HG02588 (cell line): ENCODE results near the gene PTGIS.

Experiments used
- ATAC-seq: cut with Tn5 transposase; IDR thresholded peaks from one replicate; pipeline ENCODE4 v1.9.1; 2021; ENCODE audit warnings: mild to moderate bottlenecking, moderate library complexity; ENCODE audit not compliant: unreplicated experiment

The PTGIS gene

GRCh38 chr20:49476016-49476355 is 92.0 kb downstream of the PTGIS start:
- no peak for ATAC-seq

- ATAC-seq = no peak
These were observed 92.5 kb downstream of the PTGIS start for GRCh38 chr20:49475292-49476015.

- no peak for ATAC-seq
These were observed 96.5 kb downstream of the PTGIS start for GRCh38 chr20:49471397-49471796.

GRCh38 chr20:49470922-49471321 is 97.0 kb downstream of the PTGIS start:
- no peak for ATAC-seq

- no peak for ATAC-seq
These were observed 98.9 kb downstream of the PTGIS start for GRCh38 chr20:49469060-49469459.

GRCh38 chr20:49468412-49468811 is 99.5 kb downstream of the PTGIS start:
- ATAC-seq = no peak

- ATAC-seq = no peak
These were observed 101.6 kb downstream of the PTGIS start for GRCh38 chr20:49466114-49466912.

GRCh38 chr20:49464556-49464955 is 103.4 kb downstream of the PTGIS start:
- no peak for ATAC-seq

- no peak for ATAC-seq
These were observed 105.3 kb downstream of the PTGIS start for GRCh38 chr20:49462626-49463025.

GRCh38 chr20:49461894-49462620 is 105.9 kb downstream of the PTGIS start:
- no peak for ATAC-seq

GRCh38 chr20:49460916-49461315 is 107.0 kb downstream of the PTGIS start:
- no peak for ATAC-seq

- ATAC-seq = no peak
These were observed 107.8 kb downstream of the PTGIS start for GRCh38 chr20:49460131-49460530.

- ATAC-seq = no peak
These were observed 108.3 kb downstream of the PTGIS start for GRCh38 chr20:49459684-49460083.

GRCh38 chr20:49457444-49457843 is 110.5 kb downstream of the PTGIS start:
- ATAC-seq = no peak

- ATAC-seq = no peak
These were observed 111.3 kb downstream of the PTGIS start for GRCh38 chr20:49456646-49457045.

- no peak for ATAC-seq
These were observed 112.2 kb downstream of the PTGIS start for GRCh38 chr20:49455691-49456090.
